Measurements from ENCODE around the gene WDR90. TPM values are rescaled to one million over a fixed set of nuclear protein-coding genes. Genes with fewer than 3 reads are reported as not detected.
A peak's percentile ranks its signal among the peaks of the same experiment; 100 is the strongest.

WDR90 gene
- total RNA-seq, 1 donor from 2014 or later, result 50.0 TPM

GRCh38 chr16:643050-643368 is 6.2 kb upstream of the WDR90 start:
- no peaks in the 10 kb centered on the region for H3K27me3 ChIP-seq
- H3K36me3 ChIP-seq, result no peaks in the 10 kb centered on the region
- TF ChIP-seq CTCF (IDR thresholded peaks at IDR 0.05), result no peak
- H3K27ac ChIP-seq, result peak overlapping the region in 1 of 2 donors; percentile 3
- H3K4me1 ChIP-seq, result peaks cover 8 to 19% of the 10 kb centered on the region in 2 donors
- no peak for DNase-seq (ENCODE audit: low spot score in 2 of 2)
- no peaks in the 10 kb centered on the region for H3K9me3 ChIP-seq
- intact Hi-C loops (cut with DNase I), result no loop called here
- peak overlapping the region; percentile 86 to 92 for H3K4me3 ChIP-seq

GRCh38 chr16:644556-644955 is 4.6 kb upstream of the WDR90 start:
- no peaks in the 10 kb centered on the region for H3K36me3 ChIP-seq
- no peak overlapping the region for H3K27ac ChIP-seq
- H3K4me3 ChIP-seq, result no peak overlapping the region
- no peaks in the 10 kb centered on the region for H3K27me3 ChIP-seq
- H3K9me3 ChIP-seq, result no peaks in the 10 kb centered on the region
- DNase-seq (ENCODE audit: low spot score in 2 of 2), result no peak
- TF ChIP-seq CTCF (IDR thresholded peaks at IDR 0.05), result no peak
- peaks cover 15 to 26% of the 10 kb centered on the region in 2 donors for H3K4me1 ChIP-seq
- intact Hi-C loops (cut with DNase I), result no loop called here

GRCh38 chr16:645852-646678 is 3.1 kb upstream of the WDR90 start:
- TF ChIP-seq CTCF (IDR thresholded peaks at IDR 0.05), result no peak
- no peak for DNase-seq (ENCODE audit: low spot score in 2 of 2)
- H3K4me3 ChIP-seq, result no peak overlapping the region
- intact Hi-C loops (cut with DNase I), result no loop called here
- H3K36me3 ChIP-seq, result no peaks in the 10 kb centered on the region
- H3K27me3 ChIP-seq, result no peaks in the 10 kb centered on the region
- no peaks in the 10 kb centered on the region for H3K9me3 ChIP-seq
- no peak overlapping the region for H3K27ac ChIP-seq
- H3K4me1 ChIP-seq, result peaks cover 15 to 32% of the 10 kb centered on the region in 2 donors

GRCh38 chr16:646679-647172 is 2.4 kb upstream of the WDR90 start:
- Histone ChIP-seq H3K36me3 (no peaks in the 10 kb centered on the region), H3K4me1 (peaks cover 15 to 28% of the 10 kb centered on the region in 2 donors), H3K27me3 (no peaks in the 10 kb centered on the region), H3K9me3 (no peaks in the 10 kb centered on the region), H3K4me3 (no peak overlapping the region), H3K27ac (no peak overlapping the region)
- intact Hi-C loops (cut with DNase I), result no loop called here
- no peak for DNase-seq (ENCODE audit: low spot score in 2 of 2)
- TF ChIP-seq CTCF (IDR thresholded peaks at IDR 0.05), result no peak

GRCh38 chr16:647173-647902 is 1.8 kb upstream of the WDR90 start:
- DNase-seq (ENCODE audit: low spot score in 2 of 2), result no peak
- H3K4me3 ChIP-seq, result peak overlapping the region in 1 of 2 donors; percentile 76
- no peaks in the 10 kb centered on the region for H3K36me3 ChIP-seq
- no peaks in the 10 kb centered on the region for H3K9me3 ChIP-seq
- TF ChIP-seq CTCF (IDR thresholded peaks at IDR 0.05), result no peak
- peaks cover 15 to 27% of the 10 kb centered on the region in 2 donors for H3K4me1 ChIP-seq
- intact Hi-C loops (cut with DNase I), result no loop called here
- no peak overlapping the region for H3K27ac ChIP-seq
- no peaks in the 10 kb centered on the region for H3K27me3 ChIP-seq
